ENCODE data around the gene PDHX. TPM values are rescaled to one million over a fixed set of nuclear protein-coding genes. Genes with fewer than 3 reads are reported as not detected.

The PDHX gene
- 16.6 and 24.0 TPM in 2 replicates for total RNA-seq

GRCh38 chr11:34916015-34916842, at the start of gene PDHX, which contains the start of gene APIP:
Gene PDHX (plus strand): TSS chr11:34916618. CDS start chr11:34916656, 38 bp downstream.
Gene APIP (minus strand): TSS chr11:34916379. CDS start chr11:34916284, 95 bp downstream.

Other genes with a start within 250 kb of the PDHX start
- 14.3 and 19.1 TPM in 2 replicates for gene APIP, start 239 bp upstream of the PDHX start, total RNA-seq
- 95.0 and 175 TPM in 2 replicates for gene CD44, start 222.6 kb downstream of the PDHX start, total RNA-seq

Data from cardiac atrium fibroblast (primary cell).